ENCODE data around the gene AKNA. TPM values are rescaled to one million over a fixed set of nuclear protein-coding genes. Genes with fewer than 3 reads are reported as not detected.

AKNA gene
- total RNA-seq, 2 experiments from 2014 or later, result 61.4 to 203 TPM

DNA sequence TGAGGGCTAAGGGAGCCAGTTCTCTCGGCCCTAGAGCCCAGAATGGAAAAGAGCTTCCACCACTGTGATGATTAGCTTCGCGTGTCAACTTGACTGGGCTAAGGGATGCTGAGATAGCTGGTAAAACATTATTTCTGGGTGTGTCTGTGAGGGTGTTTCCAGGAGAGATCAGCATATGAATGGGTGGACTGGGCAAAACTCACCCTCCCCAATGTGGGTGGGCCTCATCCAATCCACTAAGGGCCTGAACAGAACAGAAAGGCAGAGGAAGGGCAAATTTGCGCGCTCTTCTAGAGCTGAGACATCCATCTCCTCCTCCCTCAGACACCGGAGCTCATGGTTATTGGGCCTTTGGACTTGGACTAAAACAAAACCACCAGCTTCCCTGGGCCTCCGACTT is 20.9 kb upstream of the AKNA start:
- no peaks in the 10 kb centered on the region for H3K36me3 ChIP-seq (ENCODE audit: insufficient read depth, low read length)
- H4K20me1 ChIP-seq (ENCODE audit: insufficient read depth, low read length), result no peaks in the 10 kb centered on the region
- no peaks in the 10 kb centered on the region for H3K9me2 ChIP-seq (ENCODE audit: insufficient read depth, low read length)
- intact Hi-C loops (cut with micrococcal nuclease; ENCODE audit: unreplicated experiment), result loop anchor here (5.0 kb wide), 2 partner anchors 79 to 329 kb away; no protein-coding TSS in a partner anchor
- no peaks in the 10 kb centered on the region for H3K9me3 ChIP-seq (ENCODE audit: low read length)
- H2AFZ ChIP-seq (ENCODE audit: low read length), result no peak overlapping the region
- TF ChIP-seq, protein P1, sequence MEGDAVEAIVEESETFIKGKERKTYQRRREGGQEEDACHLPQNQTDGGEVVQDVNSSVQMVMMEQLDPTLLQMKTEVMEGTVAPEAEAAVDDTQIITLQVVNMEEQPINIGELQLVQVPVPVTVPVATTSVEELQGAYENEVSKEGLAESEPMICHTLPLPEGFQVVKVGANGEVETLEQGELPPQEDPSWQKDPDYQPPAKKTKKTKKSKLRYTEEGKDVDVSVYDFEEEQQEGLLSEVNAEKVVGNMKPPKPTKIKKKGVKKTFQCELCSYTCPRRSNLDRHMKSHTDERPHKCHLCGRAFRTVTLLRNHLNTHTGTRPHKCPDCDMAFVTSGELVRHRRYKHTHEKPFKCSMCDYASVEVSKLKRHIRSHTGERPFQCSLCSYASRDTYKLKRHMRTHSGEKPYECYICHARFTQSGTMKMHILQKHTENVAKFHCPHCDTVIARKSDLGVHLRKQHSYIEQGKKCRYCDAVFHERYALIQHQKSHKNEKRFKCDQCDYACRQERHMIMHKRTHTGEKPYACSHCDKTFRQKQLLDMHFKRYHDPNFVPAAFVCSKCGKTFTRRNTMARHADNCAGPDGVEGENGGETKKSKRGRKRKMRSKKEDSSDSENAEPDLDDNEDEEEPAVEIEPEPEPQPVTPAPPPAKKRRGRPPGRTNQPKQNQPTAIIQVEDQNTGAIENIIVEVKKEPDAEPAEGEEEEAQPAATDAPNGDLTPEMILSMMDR (conservative IDR thresholded peaks at IDR 0.05; ENCODE audit: low read length), result no peak
- TF ChIP-seq EZH2phosphoT487 (IDR thresholded peaks at IDR 0.05; ENCODE audit: borderline replicate concordance, low read depth, low read length), result no peak
- no peak overlapping the region for H3K4me3 ChIP-seq (ENCODE audit: low read depth, low read length, poor library complexity, severe bottlenecking)
- H3K4me2 ChIP-seq (ENCODE audit: low read length), result no peak overlapping the region
- H3K27ac ChIP-seq (ENCODE audit: low read depth, low read length, poor library complexity, severe bottlenecking), result no peak overlapping the region
- DNase-seq (ENCODE audit: low spot score), result no peak
- no peaks in the 10 kb centered on the region for H3K79me2 ChIP-seq (ENCODE audit: insufficient read depth, low read depth, low read length)
- no peaks in the 10 kb centered on the region for H3K4me1 ChIP-seq (ENCODE audit: insufficient read depth, low read length, poor library complexity, severe bottlenecking)
- POLR2A ChIA-PET, result interaction anchor here (0.7 to 1.1 kb wide), 2 partner anchors 100 to 250 kb away, joined by 3 to 4 read pairs; no protein-coding TSS in a partner anchor
- CTCF ChIA-PET (ENCODE audit: unreplicated experiment), result interaction anchor here (0.9 kb wide), 1 partner anchor 98 kb away, joined by 3 read pairs; no protein-coding TSS in a partner anchor
- no TSS peak for BruUV-seq (replicated peaks)

DNA sequence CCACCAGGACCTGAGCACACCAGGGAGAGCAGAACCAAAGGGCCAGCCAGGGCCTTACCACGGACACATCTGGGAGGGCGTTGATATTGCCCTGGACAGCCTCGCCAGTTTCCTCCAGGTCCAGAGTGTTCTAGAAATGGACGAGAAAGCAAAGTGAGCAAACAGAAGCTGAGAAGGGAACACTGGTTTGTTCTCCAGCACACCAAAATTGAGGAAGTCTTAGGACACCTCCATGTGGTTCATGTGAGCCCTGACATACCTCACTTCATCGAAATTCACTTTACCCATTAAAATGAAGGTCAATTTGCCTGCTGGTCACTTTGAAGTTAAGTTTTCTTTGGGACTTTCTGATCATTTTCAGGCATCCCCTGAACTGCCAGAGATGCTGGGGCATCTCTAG is 20.1 kb upstream of the AKNA start:
- ChIA-PET POLR2A (interaction anchor here (0.6 kb wide), 1 partner anchor 474 kb away, joined by 4 read pairs; no protein-coding TSS in a partner anchor), CTCF (ENCODE audit: unreplicated experiment) (interaction anchor here (0.9 kb wide), 1 partner anchor 99 kb away, joined by 3 read pairs; no protein-coding TSS in a partner anchor)
- Histone ChIP-seq H3K4me1 (ENCODE audit: insufficient read depth, low read length, poor library complexity, severe bottlenecking) (no peaks in the 10 kb centered on the region), H3K9me2 (ENCODE audit: insufficient read depth, low read length) (no peaks in the 10 kb centered on the region), H3K79me2 (ENCODE audit: insufficient read depth, low read depth, low read length) (no peaks in the 10 kb centered on the region), H3K27ac (ENCODE audit: low read depth, low read length, poor library complexity, severe bottlenecking) (no peak overlapping the region), H3K36me3 (ENCODE audit: insufficient read depth, low read length) (no peaks in the 10 kb centered on the region), H4K20me1 (ENCODE audit: insufficient read depth, low read length) (no peaks in the 10 kb centered on the region), H2AFZ (ENCODE audit: low read length) (no peak overlapping the region), H3K4me2 (ENCODE audit: low read length) (no peak overlapping the region), H3K4me3 (ENCODE audit: low read depth, low read length, poor library complexity, severe bottlenecking) (no peak overlapping the region), H3K9me3 (ENCODE audit: low read length) (no peaks in the 10 kb centered on the region)
- intact Hi-C loops (cut with micrococcal nuclease; ENCODE audit: unreplicated experiment), result loop anchor here (5.0 kb wide), 2 partner anchors 79 to 329 kb away; no protein-coding TSS in a partner anchor
- no TSS peak for BruUV-seq (replicated peaks)
- TF ChIP-seq, protein P1 (conservative IDR thresholded peaks at IDR 0.05; ENCODE audit: low read length), result no peak
- TF ChIP-seq EZH2phosphoT487 (IDR thresholded peaks at IDR 0.05; ENCODE audit: borderline replicate concordance, low read depth, low read length), result no peak
- no peak for DNase-seq (ENCODE audit: low spot score)

DNA sequence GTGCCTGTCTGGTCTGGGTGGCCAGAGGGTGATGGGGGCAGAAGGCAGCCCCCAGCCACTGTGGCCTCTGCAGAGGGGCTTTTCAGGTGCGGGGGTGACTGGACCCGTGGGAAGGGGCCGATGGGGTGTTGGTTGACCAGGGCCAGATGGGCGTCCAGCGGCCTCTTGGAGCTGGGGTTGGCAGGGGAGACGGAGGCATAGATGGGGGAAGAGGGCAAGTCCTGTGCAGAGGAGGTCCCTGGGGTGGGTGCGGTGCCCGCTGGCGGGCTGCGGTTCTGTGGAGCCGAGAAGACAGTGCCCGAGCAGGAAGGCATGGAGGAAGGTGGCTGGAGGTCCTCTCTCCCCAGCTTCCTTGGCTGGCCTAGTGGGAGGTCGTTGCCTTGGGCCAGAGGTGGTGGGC is 18.7 kb upstream of the AKNA start:
- intact Hi-C loops (cut with micrococcal nuclease; ENCODE audit: unreplicated experiment), result loop anchor here (5.0 kb wide), 2 partner anchors 81 to 331 kb away; no protein-coding TSS in a partner anchor
- Histone ChIP-seq H3K79me2 (ENCODE audit: insufficient read depth, low read depth, low read length) (no peaks in the 10 kb centered on the region), H3K4me3 (ENCODE audit: low read depth, low read length, poor library complexity, severe bottlenecking) (no peak overlapping the region), H3K4me2 (ENCODE audit: low read length) (no peak overlapping the region), H3K27ac (ENCODE audit: low read depth, low read length, poor library complexity, severe bottlenecking) (no peak overlapping the region), H4K20me1 (ENCODE audit: insufficient read depth, low read length) (no peaks in the 10 kb centered on the region), H3K4me1 (ENCODE audit: insufficient read depth, low read length, poor library complexity, severe bottlenecking) (no peaks in the 10 kb centered on the region), H3K9me3 (ENCODE audit: low read length) (no peaks in the 10 kb centered on the region), H2AFZ (ENCODE audit: low read length) (no peak overlapping the region), H3K36me3 (ENCODE audit: insufficient read depth, low read length) (no peaks in the 10 kb centered on the region), H3K9me2 (ENCODE audit: insufficient read depth, low read length) (no peaks in the 10 kb centered on the region)
- TF ChIP-seq EZH2phosphoT487 (IDR thresholded peaks at IDR 0.05; ENCODE audit: borderline replicate concordance, low read depth, low read length), result no peak
- TF ChIP-seq, protein P1 (conservative IDR thresholded peaks at IDR 0.05; ENCODE audit: low read length), result no peak
- CTCF ChIA-PET (ENCODE audit: unreplicated experiment), result interaction anchor here (0.7 to 1.3 kb wide), 4 partner anchors 9 to 247 kb away, joined by 3 to 7 read pairs (median 4); no protein-coding TSS in a partner anchor
- POLR2A ChIA-PET, result interaction anchor here (1.2 kb wide), 1 partner anchor 101 kb away, joined by 3 read pairs; no protein-coding TSS in a partner anchor
- DNase-seq (ENCODE audit: low spot score), result no peak
- BruUV-seq (replicated peaks), result no TSS peak
